Middle frontal gyrus (tissue), 1 donor: ENCODE results near the gene OR5AU1.

Experiments used
- DNase-seq: peaks from one replicate; pipeline ENCODE4 v3.0.0-alpha.2; 2015; ENCODE audit warnings: low spot score; ENCODE audit errors: extremely low spot score

OR5AU1 gene

DNA sequence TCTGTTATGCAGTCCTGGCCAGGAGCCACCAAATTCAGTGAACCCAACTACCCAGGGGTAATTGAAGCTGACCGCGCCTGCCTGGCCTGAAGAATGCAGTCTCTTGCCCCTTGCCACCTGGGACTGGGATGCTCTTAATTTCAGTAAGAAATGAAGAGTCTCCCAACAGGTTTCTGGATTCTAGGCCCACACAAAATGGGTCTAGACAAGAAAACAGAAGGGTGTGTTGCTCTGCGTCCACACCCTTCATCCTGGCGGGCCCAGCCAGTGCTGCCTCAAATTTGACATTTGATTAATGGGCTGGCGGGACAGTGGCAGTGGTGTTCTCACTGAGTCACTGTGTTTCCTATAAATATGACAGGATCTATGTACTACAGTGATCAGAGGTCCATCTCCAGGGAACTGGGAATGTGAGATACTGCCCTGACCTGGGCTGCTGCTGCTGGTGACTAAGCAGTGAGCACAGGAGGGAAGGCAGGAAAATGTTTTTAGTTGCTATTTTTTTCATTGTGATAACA lies 48.5 kb downstream of the OR5AU1 start:
- DNase-seq, result no peak

DNA sequence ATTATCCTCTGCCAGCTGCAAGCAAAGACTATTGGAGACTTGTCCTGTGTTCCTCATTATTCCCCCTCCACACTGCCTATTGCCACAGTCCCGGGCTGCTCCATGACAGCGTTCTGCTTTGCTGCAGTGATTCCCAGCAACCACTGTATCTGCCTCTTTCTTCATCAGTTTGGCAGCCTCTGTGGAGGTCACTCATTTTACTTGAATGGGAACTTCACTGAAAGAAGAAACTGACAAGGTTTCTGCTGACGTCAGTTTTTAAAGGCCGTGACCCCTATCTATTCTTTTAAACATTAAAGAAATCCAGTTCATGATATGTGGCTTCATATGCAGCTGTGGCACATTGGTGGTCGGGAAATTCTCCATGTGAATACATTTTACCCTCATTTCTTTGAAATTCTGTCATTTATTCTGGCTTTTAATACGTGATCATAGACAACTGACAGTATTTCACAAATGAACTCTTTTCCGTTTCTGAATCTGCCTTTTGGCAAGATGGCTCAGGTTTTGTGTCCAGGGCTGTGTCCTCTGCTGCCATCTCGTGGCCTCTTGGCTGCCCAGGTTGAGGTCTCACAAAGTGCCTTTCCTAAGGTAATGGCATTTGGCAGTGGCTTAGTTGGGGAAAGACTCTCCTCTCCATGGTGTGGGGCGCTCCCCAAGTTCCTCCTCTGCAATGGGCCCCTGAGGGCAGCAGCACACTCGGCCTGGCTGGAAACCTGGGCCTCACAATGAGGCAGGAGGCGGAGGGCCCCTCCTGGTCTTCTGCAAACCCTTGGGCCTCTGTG lies 49.2 kb downstream of the OR5AU1 start:
- peak; percentile 73 for DNase-seq

DNA sequence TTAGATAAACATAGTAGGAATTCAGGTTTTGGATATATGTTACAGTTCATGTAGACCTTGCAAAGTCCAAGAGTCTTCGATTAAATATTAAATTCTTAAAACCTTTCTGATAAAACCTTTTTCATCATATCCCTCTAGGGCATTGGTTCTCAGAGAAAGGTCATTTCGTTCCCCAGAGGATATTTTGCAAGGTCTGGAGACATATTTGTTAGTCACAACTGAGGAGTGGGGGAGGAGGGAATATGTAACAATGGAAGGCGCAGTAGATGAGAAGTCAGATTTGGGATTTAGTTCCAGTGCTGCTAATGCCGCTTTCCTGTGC lies 49.7 kb downstream of the OR5AU1 start:
- DNase-seq, result no peak

DNA sequence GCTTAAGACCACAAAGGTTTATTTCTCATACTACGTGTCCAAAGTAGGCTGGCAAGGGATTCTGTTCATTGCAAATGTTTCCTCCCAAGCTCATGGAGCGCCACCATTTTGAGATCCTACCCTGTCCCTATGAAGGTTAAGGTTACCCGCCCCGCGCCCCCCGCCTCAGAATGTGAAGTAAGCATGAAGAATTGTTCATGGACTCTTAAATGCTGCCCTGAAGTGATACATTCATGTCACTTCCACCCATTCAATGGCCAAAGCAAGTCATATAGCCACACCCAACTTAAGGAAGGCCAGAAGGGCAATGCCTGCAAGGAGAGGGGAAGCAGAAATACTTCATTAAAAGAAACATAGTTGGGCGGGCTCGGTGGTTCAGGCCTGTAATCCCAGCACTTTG lies 50.8 kb downstream of the OR5AU1 start:
- no peak for DNase-seq
